WTC11 (cell line): ENCODE data around the gene SLC43A3. TPM values are rescaled to one million over a fixed set of nuclear protein-coding genes. Genes with fewer than 3 reads are reported as not detected.

Experiments
- ATAC-seq: fragments of 200-7000 bp; cut with Tn5 transposase; 2 replicates; pipeline ENCODE4 v1.10.0; 2021; ENCODE audit warnings: mild to moderate bottlenecking, moderate library complexity
- CTCF ChIA-PET: fragments of 300-600 bp; sonication (Branson Sonifier 250); formaldehyde crosslinking; loops from one replicate; lab custom pipeline; 2021; ENCODE audit warnings: antibody characterized with exemption; lab: Charles Lee
- POLR2A ChIA-PET: fragments of 350-600 bp; sonication (Branson Sonifier 250); formaldehyde crosslinking; loops from one replicate; lab custom pipeline; 2021; ENCODE audit warnings: antibody characterized with exemption; lab: Charles Lee
- DNase-seq: peaks from one replicate; pipeline ENCODE4 v3.0.0; 2021; ENCODE audit warnings: low spot score
- H3K27ac Mint-ChIP-seq: 2 replicates; pipeline ENCODE4 v1.8.0; 2021; ENCODE audit warnings: mixed read lengths
- H3K27me3 Mint-ChIP-seq: 2 replicates; pipeline ENCODE4 v1.8.0; 2021; ENCODE audit warnings: low read depth, mild to moderate bottlenecking, moderate library complexity, mixed read lengths
- H3K36me3 Mint-ChIP-seq: 2 replicates; pipeline ENCODE4 v1.8.0; 2021; ENCODE audit warnings: mixed read lengths
- H3K4me1 Mint-ChIP-seq: 2 replicates; pipeline ENCODE4 v1.8.0; 2022; ENCODE audit warnings: mixed read lengths
- H3K4me3 Mint-ChIP-seq: 2 replicates; pipeline ENCODE4 v1.8.0; 2021; ENCODE audit warnings: mild to moderate bottlenecking, moderate library complexity, mixed read lengths
- H3K9me3 Mint-ChIP-seq: 2 replicates; pipeline ENCODE4 v1.8.0; 2021; ENCODE audit warnings: mixed read lengths
- AFF4 ChIP-seq: sonication (generic); formaldehyde crosslinking; IDR thresholded peaks from 2 replicates; pipeline ENCODE4 v1.8.1; 2023; ENCODE audit warnings: mild to moderate bottlenecking, missing genetic modification reagents, borderline replicate concordance
- CREB1 ChIP-seq: sonication (generic); formaldehyde crosslinking; IDR thresholded peaks from 2 replicates; pipeline ENCODE4 v1.8.0; 2023; ENCODE audit warnings: mild to moderate bottlenecking, missing genetic modification reagents
- CTCF ChIP-seq: fragments of 200-600 bp; IDR thresholded peaks from 2 replicates; pipeline ENCODE4 v1.8.0; 2022; ENCODE audit warnings: antibody characterized with exemption
- ELF4 ChIP-seq: sonication (generic); formaldehyde crosslinking; IDR thresholded peaks from 2 replicates; pipeline ENCODE4 v1.8.1; 2022; ENCODE audit warnings: low read depth, mild to moderate bottlenecking, moderate library complexity, missing genetic modification reagents
- ESRRA ChIP-seq: sonication (generic); formaldehyde crosslinking; IDR thresholded peaks from 2 replicates; pipeline ENCODE4 v1.8.1; 2022; ENCODE audit warnings: mild to moderate bottlenecking, missing genetic modification reagents, borderline replicate concordance
- FOXJ3 ChIP-seq: sonication (generic); formaldehyde crosslinking; IDR thresholded peaks from 2 replicates; pipeline ENCODE4 v1.9.0; 2021; ENCODE audit warnings: missing genetic modification reagents, mild to moderate bottlenecking, borderline replicate concordance
- GABPB1 ChIP-seq: sonication (generic); formaldehyde crosslinking; IDR thresholded peaks from 2 replicates; pipeline ENCODE4 v1.8.1; 2023; ENCODE audit warnings: mild to moderate bottlenecking, missing genetic modification reagents
- IRF1 ChIP-seq: sonication (generic); formaldehyde crosslinking; IDR thresholded peaks from 2 replicates; pipeline ENCODE4 v1.8.0; 2023; ENCODE audit warnings: missing genetic modification reagents
- IRF2 ChIP-seq: sonication (generic); formaldehyde crosslinking; IDR thresholded peaks from 2 replicates; pipeline ENCODE4 v1.8.0; 2022; ENCODE audit warnings: low read depth, missing genetic modification reagents, borderline replicate concordance
- NFE2L1 ChIP-seq: sonication (generic); formaldehyde crosslinking; IDR thresholded peaks from 2 replicates; pipeline ENCODE4 v1.8.1; 2023; ENCODE audit warnings: missing genetic modification reagents
- NR3C1 ChIP-seq: sonication (generic); formaldehyde crosslinking; conservative IDR thresholded peaks from 2 replicates; pipeline ENCODE4 v1.8.1; 2023; ENCODE audit warnings: low read depth, mild to moderate bottlenecking, missing genetic modification reagents
- OVOL2 ChIP-seq: fragments of 250-450 bp; sonication (Bioruptor Pico); IDR thresholded peaks from 2 replicates; pipeline ENCODE4 v1.9.0; 2021; ENCODE audit warnings: mild to moderate bottlenecking, borderline replicate concordance
- PREB ChIP-seq: sonication (generic); formaldehyde crosslinking; IDR thresholded peaks from 2 replicates; pipeline ENCODE4 v1.8.1; 2022; ENCODE audit warnings: mild to moderate bottlenecking, missing genetic modification reagents, moderate library complexity, borderline replicate concordance
- PRRX2 ChIP-seq: fragments of 250-450 bp; sonication (Bioruptor Pico); IDR thresholded peaks from 2 replicates; pipeline ENCODE4 v1.8.0; 2021; ENCODE audit warnings: mild to moderate bottlenecking
- RORB ChIP-seq: fragments of 250-450 bp; sonication (Bioruptor Pico); IDR thresholded peaks from 2 replicates; pipeline ENCODE4 v1.9.0; 2021; ENCODE audit warnings: mild to moderate bottlenecking
- SMAD3 ChIP-seq: sonication (generic); formaldehyde crosslinking; IDR thresholded peaks from 2 replicates; pipeline ENCODE4 v1.8.0; 2022; ENCODE audit warnings: missing genetic modification reagents, mild to moderate bottlenecking, borderline replicate concordance
- TCF7 ChIP-seq: sonication (generic); formaldehyde crosslinking; IDR thresholded peaks from 2 replicates; pipeline ENCODE4 v1.8.0; 2022; ENCODE audit warnings: mild to moderate bottlenecking, low read depth, missing genetic modification reagents, moderate library complexity
- TEAD1 ChIP-seq: sonication (generic); formaldehyde crosslinking; IDR thresholded peaks from 2 replicates; pipeline ENCODE4 v1.8.0; 2022; ENCODE audit warnings: mild to moderate bottlenecking, missing genetic modification reagents
- TEAD4 ChIP-seq: sonication (generic); formaldehyde crosslinking; IDR thresholded peaks from 2 replicates; pipeline ENCODE4 v1.8.0; 2022; ENCODE audit warnings: mild to moderate bottlenecking, missing genetic modification reagents
- USF1 ChIP-seq: sonication (generic); formaldehyde crosslinking; IDR thresholded peaks from 2 replicates; pipeline ENCODE4 v1.8.0; 2022; ENCODE audit warnings: mild to moderate bottlenecking, missing genetic modification reagents
- ZNF219 ChIP-seq: sonication (generic); formaldehyde crosslinking; IDR thresholded peaks from 2 replicates; pipeline ENCODE4 v1.8.0; 2023; ENCODE audit warnings: missing genetic modification reagents, mild to moderate bottlenecking, borderline replicate concordance
- ZNF263 ChIP-seq: sonication (generic); formaldehyde crosslinking; IDR thresholded peaks from 2 replicates; pipeline ENCODE4 v1.8.1; 2022; ENCODE audit warnings: low read depth, mild to moderate bottlenecking, moderate library complexity, missing genetic modification reagents
- ZNF317 ChIP-seq: sonication (generic); formaldehyde crosslinking; IDR thresholded peaks from 2 replicates; pipeline ENCODE4 v1.8.1; 2023; ENCODE audit warnings: low read depth, mild to moderate bottlenecking, moderate library complexity, missing genetic modification reagents, borderline replicate concordance
- ZNF396 ChIP-seq: fragments of 250-450 bp; sonication (Bioruptor Pico); IDR thresholded peaks from 2 replicates; pipeline ENCODE4 v1.8.0; 2021; ENCODE audit warnings: mild to moderate bottlenecking, moderate library complexity, borderline replicate concordance
- ZNF532 ChIP-seq: fragments of 250-450 bp; sonication (Bioruptor Pico); IDR thresholded peaks from 2 replicates; pipeline ENCODE4 v1.9.0; 2021; ENCODE audit warnings: mild to moderate bottlenecking, borderline replicate concordance
- ZNF671 ChIP-seq: fragments of 250-450 bp; sonication (Bioruptor Pico); IDR thresholded peaks from 2 replicates; pipeline ENCODE4 v1.8.0; 2021; ENCODE audit warnings: mild to moderate bottlenecking
- total RNA-seq: library from RNA; stranded (reverse); gene quantifications from 3 replicates; pipeline ENCODE4 v1.2.3, GENCODE V29; 2021

Gene SLC43A3
- total RNA-seq, 1 experiment from 2014 or later, result 22.6 TPM

GRCh38 chr11:57379732-57380131 lies 47.2 kb downstream of the SLC43A3 start:
- peak; percentile 87 for ATAC-seq
- ChIA-PET CTCF (interaction anchor here (0.6 to 2.6 kb wide), 13 partner anchors 15 to 265 kb away, joined by 3 to 22 read pairs (median 3); partner anchors contain the start of gene RTN4RL2), POLR2A (interaction anchor here (0.7 kb wide), 1 partner anchor 1530 kb away, joined by 3 read pairs; no protein-coding TSS in a partner anchor)
- no peaks in the 10 kb centered on the region for H3K36me3 Mint-ChIP-seq
- DNase-seq, result peak; percentile 82
- H3K4me3 Mint-ChIP-seq, result no peak overlapping the region
- no peaks in the 10 kb centered on the region for H3K9me3 Mint-ChIP-seq
- peaks cover 36% of the 10 kb centered on the region for H3K27me3 Mint-ChIP-seq
- H3K4me1 Mint-ChIP-seq, result peaks cover 2% of the 10 kb centered on the region; the same call in 1 of the 2 replicates
- H3K27ac Mint-ChIP-seq, result no peak overlapping the region
- no peak for TF ChIP-seq ZNF532
- TF ChIP-seq IRF2 (CRISPR knock-in tag), result no peak
- no peak for TF ChIP-seq ZNF671 (CRISPR knock-in tag)
- peak; percentile 60; the same call in 1 of the 2 replicates for TF ChIP-seq IRF1 (CRISPR knock-in tag)
- TF ChIP-seq NR3C1 (CRISPR knock-in tag), result no peak
- no peak for TF ChIP-seq ZNF317 (CRISPR knock-in tag)
- TF ChIP-seq TEAD4, result peak; percentile 86
- no peak for TF ChIP-seq RORB
- TF ChIP-seq ESRRA (CRISPR knock-in tag), result no peak
- peak; percentile 58; the same call in 1 of the 2 replicates for TF ChIP-seq USF1
- TF ChIP-seq CREB1, result 0 out of 2 replicates have a peak, but pooled peaks have one; percentile 47
- TF ChIP-seq TCF7 (CRISPR knock-in tag), result 0 out of 2 replicates have a peak, but pooled peaks have one; percentile 38
- TF ChIP-seq CTCF, result no peak
- no peak for TF ChIP-seq GABPB1
- no peak for TF ChIP-seq ELF4 (CRISPR knock-in tag)
- TF ChIP-seq OVOL2, result no peak
- no peak for TF ChIP-seq PRRX2 (CRISPR knock-in tag)
- no peak for TF ChIP-seq ZNF263
- peak; percentile 32; the same call in 1 of the 2 replicates for TF ChIP-seq SMAD3
- TF ChIP-seq AFF4 (CRISPR knock-in tag), result no peak
- no peak for TF ChIP-seq FOXJ3 (CRISPR knock-in tag)
- no peak for TF ChIP-seq NFE2L1 (CRISPR knock-in tag)
- TF ChIP-seq PREB, result peak; percentile 75; the same call in 1 of the 2 replicates
- peak; percentile 84 for TF ChIP-seq TEAD1 (CRISPR knock-in tag)
- no peak for TF ChIP-seq ZNF396 (CRISPR knock-in tag)
- TF ChIP-seq ZNF219, result 0 out of 2 replicates have a peak, but pooled peaks have one; percentile 39
